Esophagus squamous epithelium (tissue), 5 donors: ENCODE data around the gene COX5B. TPM values are rescaled to one million over a fixed set of nuclear protein-coding genes. Genes with fewer than 3 reads are reported as not detected.

Experiments used
- DNase-seq: peaks from one replicate; lab custom pipeline; 2025; lab: John Stamatoyannopoulos, UW
- H3K27ac ChIP-seq, 4 donors: fragments of 200-600 bp; sonication (generic); one replicate each; pipeline ENCODE4 v1.5.1; 2016 to 2019; ENCODE audit warnings: mild to moderate bottlenecking in 1 of 4
- H3K27me3 ChIP-seq, 4 donors: fragments of 200-600 bp; sonication (generic); 1 replicate in 3 of 4; 2 replicates in 1 of 4; pipeline versions ENCODE4 v1.5.1 to v1.6.0; 2017 to 2021; ENCODE audit warnings: antibody characterized with exemption in 1 of 4
- H3K36me3 ChIP-seq, 3 donors: fragments of 200-600 bp; sonication (generic); one replicate each; pipeline ENCODE4 v1.5.1; 2016 to 2019
- H3K4me1 ChIP-seq, 3 donors: fragments of 200-600 bp; sonication (generic); one replicate each; pipeline ENCODE4 v1.5.1; 2017 to 2019
- H3K4me3 ChIP-seq, 4 donors: fragments of 200-600 bp; sonication (generic); 1 replicate in 3 of 4; 2 replicates in 1 of 4; pipeline ENCODE4 v1.5.1; 2016 to 2019; ENCODE audit warnings: mild to moderate bottlenecking in 2 of 4, moderate library complexity in 1 of 4
- H3K9me3 ChIP-seq, 3 donors: fragments of 200-600 bp; sonication (generic); one replicate each; pipeline ENCODE4 v1.5.1; 2016 to 2019
- POLR2A ChIP-seq, 4 donors: fragments of 450-650 bp; IDR thresholded peaks; one replicate each; pipeline ENCODE4 v1.6.1; 2017; ENCODE audit warnings: antibody characterized with exemption in 4 of 4, mild to moderate bottlenecking in 4 of 4, moderate library complexity in 3 of 4
- WGBS, 2 donors: methylation state at CpG; one replicate each; pipeline ENCODE4 v1.1.5; 2018; 5-methylcytosine and 5-hydroxymethylcytosine counted together
- intact Hi-C: fragments of 100-400 bp; cut with DNase I; formaldehyde crosslinking; loops from one replicate; pipeline ENCODE4 v1.15.0; 2022
- total RNA-seq, 4 donors: library from RNA; depleted of rRNA; stranded (reverse); fragments of >200 nt; gene quantifications; one replicate each; pipeline ENCODE4 v1.1.0, GENCODE V29; 2016
- TF ChIP-seq, protein P1 (sequence below), 6 experiments: fragments of 450-650 bp in 4 of 6; fragments of 200-600 bp in 2 of 6; sonication (generic) in 2 of 6; IDR thresholded peaks; one replicate each; pipeline ENCODE4 v1.5.1; 2016 to 2019; ENCODE audit warnings: antibody characterized with exemption in 6 of 6, mild to moderate bottlenecking in 4 of 6, moderate library complexity in 4 of 6
- donor health status: DM: yes; HTN: yes; CAD: no.

Gene COX5B
- total RNA-seq, 4 donors from 2014 or later: 350 to 487 (median 415) TPM

DNA sequence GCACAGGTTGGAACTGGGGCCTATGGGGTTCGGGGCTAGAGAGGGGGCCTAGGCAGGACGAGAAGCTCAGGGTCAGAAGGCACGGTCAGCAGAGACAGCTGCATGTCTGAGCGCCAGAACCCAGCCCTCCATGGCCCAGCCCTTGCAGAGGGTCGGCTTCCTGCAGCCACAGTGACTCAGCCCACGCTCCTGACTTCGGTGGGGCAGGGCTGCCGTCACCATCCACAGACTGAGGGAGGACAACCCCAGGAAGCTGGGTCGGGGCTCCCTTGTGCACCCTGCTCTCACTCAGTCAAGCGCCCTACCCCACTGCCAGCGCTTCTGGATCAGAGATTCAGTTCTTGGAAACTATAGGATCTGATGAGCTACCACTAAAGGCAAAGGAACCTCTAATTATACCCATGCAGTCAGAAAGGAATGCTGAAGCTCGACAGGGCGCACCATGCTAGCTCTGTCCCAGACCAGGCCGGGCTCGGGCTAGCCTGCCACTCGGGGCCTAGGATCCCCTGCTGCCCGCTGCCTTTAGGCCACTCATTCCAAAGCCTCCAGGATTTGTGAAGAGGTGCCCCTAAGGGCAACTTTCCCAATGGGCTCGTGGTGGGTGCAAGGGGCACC is 15.0 kb downstream of the COX5B start:
- Histone ChIP-seq H3K27me3 (no peaks in the 10 kb centered on the region), H3K36me3 (peaks cover 19 to 55% (median 23%) of the 10 kb centered on the region in 3 donors), H3K4me1 (peaks cover 19 to 39% (median 27%) of the 10 kb centered on the region in 3 donors), H3K9me3 (no peaks in the 10 kb centered on the region), H3K27ac (no peak overlapping the region), H3K4me3 (no peak overlapping the region)
- intact Hi-C loops: no loop called here
- DNase-seq: no peak
- WGBS, 2 donors: 75 to 98% methylated on average over 5 to 8 of the region's 18 CpGs
- TF ChIP-seq, protein P1, sequence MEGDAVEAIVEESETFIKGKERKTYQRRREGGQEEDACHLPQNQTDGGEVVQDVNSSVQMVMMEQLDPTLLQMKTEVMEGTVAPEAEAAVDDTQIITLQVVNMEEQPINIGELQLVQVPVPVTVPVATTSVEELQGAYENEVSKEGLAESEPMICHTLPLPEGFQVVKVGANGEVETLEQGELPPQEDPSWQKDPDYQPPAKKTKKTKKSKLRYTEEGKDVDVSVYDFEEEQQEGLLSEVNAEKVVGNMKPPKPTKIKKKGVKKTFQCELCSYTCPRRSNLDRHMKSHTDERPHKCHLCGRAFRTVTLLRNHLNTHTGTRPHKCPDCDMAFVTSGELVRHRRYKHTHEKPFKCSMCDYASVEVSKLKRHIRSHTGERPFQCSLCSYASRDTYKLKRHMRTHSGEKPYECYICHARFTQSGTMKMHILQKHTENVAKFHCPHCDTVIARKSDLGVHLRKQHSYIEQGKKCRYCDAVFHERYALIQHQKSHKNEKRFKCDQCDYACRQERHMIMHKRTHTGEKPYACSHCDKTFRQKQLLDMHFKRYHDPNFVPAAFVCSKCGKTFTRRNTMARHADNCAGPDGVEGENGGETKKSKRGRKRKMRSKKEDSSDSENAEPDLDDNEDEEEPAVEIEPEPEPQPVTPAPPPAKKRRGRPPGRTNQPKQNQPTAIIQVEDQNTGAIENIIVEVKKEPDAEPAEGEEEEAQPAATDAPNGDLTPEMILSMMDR (IDR thresholded peaks at IDR 0.05): no peak
- TF ChIP-seq POLR2A (IDR thresholded peaks at IDR 0.05): no peak

DNA sequence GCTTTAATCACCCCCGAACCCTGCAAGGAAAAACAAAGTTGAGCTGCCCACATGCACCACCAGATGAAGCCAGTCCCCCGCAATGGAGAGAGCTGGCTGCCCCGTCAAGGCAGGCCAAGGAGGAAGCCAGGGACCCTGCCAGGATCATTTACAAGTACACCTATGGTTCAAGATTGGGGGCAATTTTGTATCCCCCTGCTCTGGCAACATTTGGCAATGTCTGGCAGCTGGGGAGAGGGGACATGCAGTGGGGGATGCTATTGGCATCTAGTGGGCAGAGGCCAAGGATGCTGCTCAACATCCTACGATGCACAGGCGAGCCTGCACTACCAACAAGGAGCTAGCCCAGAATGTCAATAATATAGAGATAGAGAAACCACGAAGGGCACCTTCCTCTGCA is 16.1 kb downstream of the COX5B start:
- WGBS, 2 donors: 84 to 91% methylated on average over 4 to 5 of the region's 6 CpGs
- Histone ChIP-seq H3K27ac (peak overlapping the region in 1 of 4 donors; percentile 100), H3K4me1 (peaks cover 19 to 39% (median 27%) of the 10 kb centered on the region in 3 donors), H3K27me3 (no peaks in the 10 kb centered on the region), H3K9me3 (no peaks in the 10 kb centered on the region), H3K4me3 (peak overlapping the region in 1 of 4 donors; percentile 94), H3K36me3 (peaks cover 14 to 44% (median 15%) of the 10 kb centered on the region in 3 donors)
- intact Hi-C loops: no loop called here
- TF ChIP-seq POLR2A (IDR thresholded peaks at IDR 0.05): no peak
- TF ChIP-seq, protein P1 (IDR thresholded peaks at IDR 0.05): no peak
- DNase-seq: no peak

DNA sequence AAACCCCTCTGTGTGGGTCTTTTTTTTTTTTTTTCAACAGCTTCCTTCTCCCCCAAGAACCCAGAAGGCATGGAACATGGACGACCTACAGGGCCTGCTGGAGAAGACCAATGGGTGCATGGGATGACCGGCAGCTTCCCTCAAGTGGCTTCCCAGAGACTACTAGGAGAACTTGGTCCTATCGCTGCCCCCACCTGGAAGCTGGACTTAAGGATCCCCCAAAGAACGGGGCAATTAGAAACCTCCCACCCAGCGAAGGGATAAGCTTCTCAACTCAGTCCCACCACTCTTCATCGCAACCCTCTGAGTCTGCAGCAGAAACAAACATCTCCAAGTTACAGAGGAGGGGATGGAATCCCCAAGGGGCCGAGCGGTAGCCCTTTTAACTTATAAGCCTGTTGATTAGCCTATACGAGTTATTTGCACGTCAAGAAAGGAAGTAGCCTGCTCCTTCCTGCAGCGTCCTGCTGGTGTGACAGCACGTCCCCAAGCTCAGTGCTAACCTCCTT is 16.6 kb downstream of the COX5B start:
- peaks cover 10 to 39% (median 14%) of the 10 kb centered on the region in 3 donors for H3K36me3 ChIP-seq
- no peaks in the 10 kb centered on the region for H3K27me3 ChIP-seq
- peak overlapping the region; percentile 56 to 94 (median 84) for H3K4me3 ChIP-seq
- peaks cover 19 to 39% (median 27%) of the 10 kb centered on the region in 3 donors for H3K4me1 ChIP-seq
- peak overlapping the region; percentile 95 to 100 (median 98) for H3K27ac ChIP-seq
- 24 to 33% methylated on average over 8 to 12 of the region's 12 CpGs for WGBS, 2 donors
- no peaks in the 10 kb centered on the region for H3K9me3 ChIP-seq
- intact Hi-C loops: no loop called here
- DNase-seq: no peak
- no peak for TF ChIP-seq POLR2A (IDR thresholded peaks at IDR 0.05)
- TF ChIP-seq, protein P1 (IDR thresholded peaks at IDR 0.05): no peak

DNA sequence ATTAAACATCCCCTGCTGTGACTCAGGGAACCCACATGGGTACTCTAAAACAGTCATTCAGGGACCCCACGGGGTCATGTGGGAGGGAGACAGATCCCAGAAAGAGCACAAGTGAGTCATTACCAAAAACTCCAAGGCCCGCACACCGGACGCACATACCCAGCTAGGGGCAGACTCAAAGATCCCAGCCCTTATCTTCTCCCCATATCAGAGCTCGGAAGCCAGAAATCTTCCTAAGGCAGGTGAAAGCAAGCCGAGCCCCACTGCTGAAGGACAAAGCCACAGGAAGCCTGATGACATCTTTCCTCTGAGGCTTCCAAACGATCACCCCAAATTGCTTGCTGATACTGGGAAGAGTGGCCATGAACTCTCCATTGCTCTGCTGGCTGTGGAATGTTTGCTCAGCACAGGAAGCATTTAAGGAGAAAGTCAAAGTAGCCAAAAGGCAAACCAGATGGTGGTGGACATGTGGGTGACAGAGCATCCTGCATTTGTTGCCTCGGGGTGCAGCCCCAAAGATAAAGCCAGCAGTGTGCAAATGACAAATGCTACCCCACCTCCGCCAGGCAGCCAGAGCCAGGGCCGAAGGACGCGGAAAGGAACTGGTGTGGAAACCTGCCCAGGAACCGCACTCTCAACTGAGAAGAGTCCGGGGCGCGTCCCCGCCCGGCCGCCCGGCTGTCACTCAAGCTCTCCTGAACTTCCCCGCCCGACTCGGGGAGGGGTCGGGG is 17.2 kb downstream of the COX5B start:
- intact Hi-C loops: no loop called here
- DNase-seq: no peak

More for the DNA sequence above, 17.2 kb downstream of the COX5B start:
- WGBS, 2 donors: 0 to 2% methylated on average over 5 to 13 of the region's 24 CpGs
- Histone ChIP-seq H3K9me3 (no peaks in the 10 kb centered on the region), H3K36me3 (peaks cover 9 to 33% (median 10%) of the 10 kb centered on the region in 3 donors), H3K27ac (peak overlapping the region; percentile 95 to 100 (median 98)), H3K27me3 (no peaks in the 10 kb centered on the region), H3K4me3 (peak overlapping the region; percentile 56 to 94 (median 84)), H3K4me1 (peaks cover 19 to 39% (median 27%) of the 10 kb centered on the region in 3 donors)
- TF ChIP-seq, protein P1 (IDR thresholded peaks at IDR 0.05): peak in 1 of 6 experiments; percentile 4
- no peak for TF ChIP-seq POLR2A (IDR thresholded peaks at IDR 0.05)
